HG02870 (cell line): ENCODE results near the gene LRRC7.
A peak's percentile ranks its signal among the peaks of the same experiment; 100 is the strongest.

Source experiments
- ATAC-seq: cut with Tn5 transposase; IDR thresholded peaks from one replicate; pipeline ENCODE4 v1.9.1; 2021; ENCODE audit warnings: mild to moderate bottlenecking, moderate library complexity; ENCODE audit not compliant: unreplicated experiment

Gene LRRC7

DNA sequence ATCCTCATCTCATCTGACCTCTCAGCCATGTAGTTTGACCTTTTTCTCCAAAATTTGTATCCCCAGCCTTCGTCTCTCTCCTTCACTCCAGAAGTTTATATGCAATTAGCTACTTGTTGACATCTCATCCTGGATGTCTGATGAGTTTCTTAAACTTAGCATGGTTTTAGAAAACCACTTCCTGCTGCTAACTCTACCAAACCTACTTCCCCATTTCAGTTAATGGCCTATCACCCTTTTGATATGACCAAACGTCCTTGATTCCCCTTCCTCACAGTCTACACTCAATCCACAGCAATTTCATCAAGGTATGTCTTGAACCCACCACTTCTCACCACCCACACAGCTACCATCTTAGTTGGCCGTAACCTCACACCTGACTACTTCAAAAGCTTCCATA is 515.8 kb downstream of the LRRC7 start:
- ATAC-seq = peak; percentile 61

DNA sequence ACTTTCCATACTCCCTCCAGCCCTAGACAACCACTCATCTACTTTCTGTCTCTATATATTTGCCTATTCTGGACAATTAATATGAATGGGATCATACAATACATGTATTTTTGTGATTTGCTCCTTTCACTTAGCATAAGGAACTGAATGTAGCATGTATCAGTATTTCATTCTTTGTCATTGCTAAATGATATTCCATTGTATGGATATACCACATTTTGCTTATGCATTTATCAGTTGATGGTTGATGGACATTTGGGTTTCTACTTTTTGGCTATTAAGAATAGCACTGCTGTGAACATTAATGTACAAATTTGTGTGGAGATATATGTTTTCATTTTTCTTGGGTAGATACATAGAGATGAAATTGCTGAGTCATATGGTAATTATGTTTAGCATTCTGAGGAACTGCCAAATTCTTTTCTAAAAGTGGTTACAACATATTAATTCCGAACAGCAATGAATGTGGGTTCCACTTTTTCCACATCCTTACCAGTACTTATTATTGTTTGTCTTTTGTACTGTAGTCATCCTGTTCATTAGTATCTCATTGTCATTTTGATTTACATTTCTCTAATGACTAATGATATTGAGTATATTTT is 516.7 kb downstream of the LRRC7 start:
- no peak for ATAC-seq

DNA sequence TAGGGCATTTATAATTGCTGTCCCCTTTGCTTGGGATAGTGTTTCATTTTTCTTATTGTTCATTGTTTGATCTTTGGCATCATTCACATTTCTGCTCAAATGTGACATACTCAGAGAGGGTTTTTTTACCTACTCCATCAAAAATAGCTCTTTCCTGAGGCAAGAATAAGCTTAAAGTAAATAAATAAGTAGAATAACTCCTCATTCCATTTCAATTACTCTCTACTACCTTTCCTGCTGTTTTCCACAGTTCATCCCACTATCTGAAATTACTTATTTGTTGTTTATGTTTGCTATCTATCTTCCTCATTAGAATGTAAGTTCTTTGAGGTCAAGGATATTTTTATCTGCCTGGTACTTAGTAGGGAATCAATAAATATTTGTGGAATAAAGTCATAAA is 517.8 kb downstream of the LRRC7 start:
- no peak for ATAC-seq

DNA sequence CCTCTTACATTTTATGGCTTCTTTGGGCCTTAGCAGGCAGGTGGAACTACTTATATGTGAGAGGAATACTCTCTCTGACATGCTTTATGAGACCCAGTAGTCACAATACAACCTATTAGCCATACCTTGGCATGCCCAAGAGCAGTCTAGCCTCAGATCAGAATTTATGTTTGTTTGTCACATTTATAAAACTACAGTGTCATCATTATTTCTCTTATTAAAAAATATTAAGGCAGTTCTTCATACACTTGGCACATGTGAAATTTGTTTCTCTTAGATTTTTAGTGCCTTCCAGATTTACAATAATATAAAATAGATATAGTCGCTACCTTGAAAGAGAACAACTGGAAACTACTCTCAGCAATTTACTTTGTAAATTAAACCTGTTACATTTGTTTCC is 519.2 kb downstream of the LRRC7 start:
- ATAC-seq = no peak

DNA sequence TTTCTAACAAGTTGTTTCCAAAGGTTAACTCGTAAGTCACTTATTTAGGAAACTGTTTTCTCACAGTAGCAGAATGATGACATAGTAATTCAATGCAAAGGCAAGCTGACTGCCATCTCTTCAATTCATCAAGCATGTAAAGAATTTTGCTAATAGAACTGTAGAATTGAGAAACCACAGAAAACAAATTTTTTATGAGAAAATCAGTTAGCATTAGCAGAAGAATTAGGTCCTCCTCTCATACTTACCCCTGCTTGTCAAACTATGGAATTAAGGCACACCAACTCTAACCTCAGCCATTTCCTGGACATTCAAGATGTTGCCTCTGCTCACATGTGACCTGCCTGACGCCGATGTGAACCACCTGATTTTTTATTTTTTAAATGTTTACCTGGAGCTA is 522.4 kb downstream of the LRRC7 start:
- ATAC-seq = no peak

DNA sequence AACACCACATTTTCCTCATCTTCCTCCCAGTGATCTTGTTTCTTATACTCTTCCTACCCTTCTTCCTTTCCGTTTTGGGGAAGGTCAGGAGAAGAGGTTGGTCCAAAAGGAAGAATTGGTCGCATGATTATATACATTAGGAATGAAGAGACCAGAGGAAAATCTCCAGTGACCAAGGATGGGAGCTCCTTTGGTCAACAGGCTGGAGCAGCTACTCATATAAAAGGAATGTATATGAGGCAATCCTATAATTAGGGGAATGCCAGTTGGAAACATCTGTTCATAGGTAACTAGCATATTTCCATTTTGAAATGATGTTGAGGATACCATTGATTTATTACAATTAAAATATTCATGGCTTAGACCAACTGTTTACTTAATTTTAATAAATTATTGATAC is 523.2 kb downstream of the LRRC7 start:
- no peak for ATAC-seq

DNA sequence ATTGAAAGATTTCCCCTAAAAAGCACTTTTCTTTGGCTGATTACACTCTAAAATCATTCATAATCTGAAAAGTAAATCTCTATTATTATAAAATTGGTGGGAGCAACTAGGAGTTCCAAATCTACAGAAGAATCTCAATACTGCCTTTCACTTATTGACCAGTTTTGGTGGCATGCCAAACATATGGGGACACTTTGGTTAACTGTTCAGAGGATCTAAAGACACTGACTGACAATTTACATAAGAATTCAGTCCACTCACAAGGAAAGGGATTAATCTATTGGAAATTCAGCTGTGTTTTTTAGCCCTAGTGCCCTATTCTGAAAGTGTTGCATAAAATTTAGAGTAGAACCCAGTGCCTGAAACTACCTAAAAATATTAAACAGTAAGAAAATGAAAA is 524.1 kb downstream of the LRRC7 start:
- ATAC-seq = no peak

DNA sequence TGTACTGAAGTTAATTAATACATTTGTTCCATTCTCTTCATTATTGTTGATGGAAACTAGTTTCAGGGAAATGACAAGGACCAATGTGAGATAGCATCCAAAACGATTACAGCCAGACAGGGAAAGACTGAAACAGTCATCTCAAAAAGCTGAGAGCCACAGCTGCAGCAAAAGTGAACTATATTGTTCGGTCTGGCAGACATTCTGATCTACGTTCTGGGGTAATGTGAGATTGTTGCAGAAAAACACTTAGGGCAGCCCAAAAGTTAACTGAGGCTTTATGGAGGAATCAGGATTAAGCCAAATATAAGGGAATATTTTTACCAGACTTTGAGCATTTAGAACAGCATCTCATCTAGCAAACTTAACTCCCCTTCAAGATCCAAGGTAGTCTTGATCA is 524.8 kb downstream of the LRRC7 start:
- no peak for ATAC-seq

DNA sequence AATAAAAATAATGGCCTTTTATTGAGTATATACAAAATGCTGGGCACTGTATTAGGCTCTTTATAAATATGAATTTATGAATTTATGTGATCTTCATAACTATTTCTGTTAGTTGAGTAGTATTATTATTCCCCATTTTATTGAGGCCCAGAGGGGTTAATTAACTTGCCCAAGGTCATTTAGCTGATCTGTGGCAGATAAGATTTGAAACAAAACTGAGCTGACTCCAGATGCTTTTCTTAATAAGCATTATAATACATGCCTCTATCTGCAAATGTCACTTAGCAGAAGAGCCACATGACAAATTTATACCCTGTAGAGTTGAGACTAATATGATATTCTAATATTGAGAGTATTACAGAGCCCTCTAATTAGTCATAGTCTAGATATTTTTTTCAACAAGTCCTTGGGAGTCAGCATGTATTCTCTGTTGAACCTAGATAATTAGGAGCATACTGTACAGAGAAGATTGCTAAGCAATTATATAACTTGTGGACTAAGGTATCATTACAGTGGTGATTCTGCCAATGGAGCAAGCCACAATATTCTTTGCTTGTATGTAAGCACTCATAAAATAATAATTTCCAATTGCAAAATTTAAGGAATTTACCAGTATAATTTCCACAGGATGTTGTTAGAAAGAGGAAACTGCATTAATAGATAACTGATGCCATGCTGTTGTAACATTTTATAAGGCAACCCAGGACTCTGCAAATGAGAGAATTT is 525.7 kb downstream of the LRRC7 start:
- no peak for ATAC-seq

DNA sequence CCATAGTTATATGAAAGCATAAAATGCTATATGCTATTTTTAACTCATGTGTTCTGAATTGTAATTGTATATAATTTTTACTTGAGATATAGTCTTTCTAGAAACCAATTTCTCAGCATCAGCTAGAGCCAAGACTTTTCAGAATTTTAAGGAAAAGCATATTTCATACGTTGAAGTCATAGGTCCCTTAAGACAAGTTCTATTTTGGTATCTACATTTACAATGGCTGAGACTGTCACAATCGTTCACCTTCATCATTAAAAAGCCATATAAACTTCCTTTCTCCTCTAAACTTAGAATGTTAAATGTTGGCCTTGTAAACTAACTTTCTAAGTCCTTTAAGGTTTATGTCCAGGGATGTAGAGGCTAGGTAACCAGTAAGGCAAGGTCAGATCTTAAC is 533.5 kb downstream of the LRRC7 start:
- no peak for ATAC-seq

DNA sequence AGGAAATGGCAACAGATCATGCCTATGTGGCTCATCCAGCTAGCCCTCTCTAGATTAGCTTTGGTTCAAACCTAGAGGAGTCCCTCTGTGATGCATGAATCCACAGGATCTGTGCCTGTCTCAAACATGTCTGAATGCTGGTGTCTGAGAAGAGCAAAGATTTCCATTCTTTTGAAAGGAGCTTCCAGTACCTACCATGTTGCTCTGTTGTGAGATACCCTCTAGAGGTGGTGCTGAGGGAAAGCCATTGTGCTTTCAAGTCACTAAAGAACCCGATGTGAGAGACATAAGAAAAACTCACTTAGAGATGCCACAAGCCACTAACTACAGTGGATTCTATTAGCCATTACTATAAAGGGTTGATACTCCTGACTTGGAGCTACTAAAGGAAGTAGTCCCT is 534.1 kb downstream of the LRRC7 start:
- ATAC-seq = no peak

DNA sequence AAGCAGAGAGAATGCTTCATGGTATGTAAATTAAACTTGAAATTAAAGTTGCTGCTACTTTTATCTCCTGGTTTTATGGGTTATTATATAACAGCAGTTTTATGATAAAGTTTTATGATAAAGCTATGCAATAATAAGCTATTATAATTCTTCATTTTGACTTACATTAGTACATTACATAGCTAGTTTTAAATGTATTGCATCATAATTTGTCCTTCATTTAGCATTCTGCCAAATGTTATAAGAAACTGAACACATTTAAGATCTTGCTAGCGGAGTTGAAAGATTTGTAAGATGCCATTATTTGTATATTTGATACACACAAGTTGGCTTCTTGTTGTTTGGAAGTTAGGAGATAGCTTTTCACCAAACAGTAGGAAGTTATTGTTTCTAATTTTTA is 536.0 kb downstream of the LRRC7 start:
- ATAC-seq = no peak

DNA sequence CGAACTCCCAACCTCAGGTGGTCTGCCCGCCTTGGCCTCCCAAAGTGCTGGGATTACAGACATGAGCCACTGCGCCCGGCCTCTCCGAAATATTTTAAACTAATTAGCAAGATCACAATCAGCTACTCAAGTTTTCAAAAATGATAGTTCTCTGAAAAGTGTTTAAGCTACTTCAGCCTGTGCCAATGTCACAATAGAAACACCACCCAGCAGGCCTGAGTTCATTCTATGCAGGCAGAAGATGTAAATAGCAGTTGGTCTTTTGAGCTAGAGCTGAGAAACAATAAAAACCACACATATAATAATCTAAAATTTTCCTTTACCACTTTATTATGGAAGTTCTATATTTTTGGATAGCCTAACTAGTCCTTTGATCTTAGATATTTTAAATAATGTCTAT is 541.5 kb downstream of the LRRC7 start:
- ATAC-seq = no peak

DNA sequence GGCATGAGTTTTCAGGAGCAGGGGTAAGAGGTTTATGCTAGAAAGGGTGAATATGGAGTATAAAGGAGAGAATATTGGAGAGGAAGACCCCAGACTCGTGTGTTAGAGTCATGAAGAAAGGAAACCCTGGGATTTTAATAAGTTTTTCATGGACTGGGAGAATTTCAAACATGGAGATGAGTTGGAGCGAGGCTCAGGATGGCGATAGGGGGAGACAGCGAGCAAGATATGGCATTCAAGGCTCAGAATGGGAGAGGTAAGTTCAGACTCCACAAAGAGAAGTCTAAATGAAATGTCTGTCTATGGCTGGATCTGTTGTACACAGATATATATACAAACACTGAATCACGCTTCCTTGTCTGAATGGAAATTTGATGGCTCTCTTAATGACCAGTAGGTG is 545.1 kb downstream of the LRRC7 start:
- no peak for ATAC-seq

DNA sequence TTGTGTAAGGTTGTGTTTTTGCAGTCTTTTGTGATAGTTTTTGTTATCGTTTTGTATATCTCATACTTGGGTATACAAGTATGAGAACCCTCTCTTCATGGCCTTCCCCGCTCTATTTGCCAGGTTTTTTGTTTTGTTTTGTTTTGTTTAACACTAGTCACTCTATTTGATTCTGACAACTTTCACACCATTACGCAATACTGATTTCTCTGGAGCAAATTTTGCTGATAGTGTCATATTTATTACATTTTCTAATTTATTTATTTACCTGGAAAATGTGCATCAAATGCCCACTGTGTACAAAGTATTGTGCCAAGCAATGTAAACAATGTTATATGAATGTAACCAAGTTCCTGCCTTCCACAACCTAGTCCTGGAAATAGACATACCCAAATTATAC is 547.6 kb downstream of the LRRC7 start:
- no peak for ATAC-seq

DNA sequence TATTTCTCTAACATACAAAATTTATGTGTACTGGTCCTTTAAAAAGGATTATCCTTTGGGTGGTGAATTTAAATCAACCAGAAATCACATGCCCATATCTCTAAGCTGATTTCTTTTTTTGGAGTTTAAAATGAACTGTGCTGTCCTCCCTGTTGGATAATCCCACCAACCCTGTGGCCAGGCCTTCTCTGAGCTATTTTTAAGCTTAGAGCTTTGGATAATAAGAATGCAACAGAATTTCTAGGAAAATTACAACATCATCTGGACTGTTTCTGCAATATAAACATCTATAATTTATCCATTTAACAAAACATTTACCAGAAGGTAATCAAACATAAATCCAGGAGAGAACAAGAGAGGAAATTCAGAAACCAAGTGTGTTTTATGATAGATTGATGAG is 549.3 kb downstream of the LRRC7 start:
- ATAC-seq = no peak

DNA sequence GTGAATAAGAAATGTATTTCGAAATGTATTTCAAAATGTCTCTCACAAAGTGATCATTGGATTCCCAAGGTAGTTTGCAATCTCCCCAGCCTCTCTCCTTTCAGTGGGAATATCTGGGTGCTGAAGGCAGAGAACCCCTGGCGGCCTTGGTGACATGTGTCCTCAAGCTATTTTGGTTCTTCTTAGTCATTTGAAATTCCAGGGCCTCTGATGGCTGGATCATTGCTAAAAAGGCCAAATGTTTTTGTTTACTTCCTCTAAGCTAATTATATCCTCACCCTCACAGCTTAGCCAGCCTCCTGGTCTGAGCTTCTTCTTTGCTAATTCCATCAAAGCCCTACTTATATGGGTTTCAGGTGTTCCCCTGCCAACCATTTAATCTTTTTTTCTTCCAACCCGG is 566.4 kb downstream of the LRRC7 start:
- ATAC-seq = no peak

DNA sequence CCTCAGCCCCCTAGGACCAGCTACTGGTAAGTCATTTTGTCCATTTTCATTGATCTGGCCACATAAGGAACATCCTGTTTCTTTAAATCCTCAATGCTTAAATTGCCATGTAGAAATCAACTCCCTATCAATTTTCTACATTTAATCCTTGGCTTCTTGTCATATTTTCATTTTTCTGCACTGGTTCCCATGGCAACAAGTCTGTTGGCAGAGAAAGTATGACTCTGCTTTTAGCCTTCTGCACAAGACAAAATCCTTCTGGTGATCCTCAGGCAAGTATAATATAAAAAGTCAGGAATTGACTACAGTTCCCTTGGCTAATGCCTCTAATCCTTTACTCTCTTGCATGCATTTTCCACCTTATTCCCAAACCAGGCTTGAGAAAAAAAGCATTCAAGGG is 572.6 kb downstream of the LRRC7 start:
- ATAC-seq = no peak

DNA sequence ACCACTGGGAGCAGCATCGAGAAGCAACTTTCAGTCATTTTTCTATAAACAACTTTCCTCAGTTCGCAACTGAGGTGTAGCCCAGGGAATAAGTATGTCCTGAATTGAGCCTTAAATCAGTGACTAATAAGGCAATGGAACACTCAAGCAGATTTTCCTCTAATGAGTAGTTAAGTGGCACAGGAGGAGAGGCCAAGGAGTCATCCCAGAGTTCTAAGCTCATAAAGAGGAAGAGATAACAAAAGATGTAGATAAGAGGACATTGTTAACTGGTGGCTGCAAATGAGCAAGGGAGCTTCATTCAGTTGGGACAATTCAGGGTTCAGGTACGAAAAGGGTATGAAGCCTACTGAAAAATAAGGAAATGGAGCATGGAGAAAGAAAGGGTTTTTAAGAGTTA is 573.2 kb downstream of the LRRC7 start:
- ATAC-seq = no peak

DNA sequence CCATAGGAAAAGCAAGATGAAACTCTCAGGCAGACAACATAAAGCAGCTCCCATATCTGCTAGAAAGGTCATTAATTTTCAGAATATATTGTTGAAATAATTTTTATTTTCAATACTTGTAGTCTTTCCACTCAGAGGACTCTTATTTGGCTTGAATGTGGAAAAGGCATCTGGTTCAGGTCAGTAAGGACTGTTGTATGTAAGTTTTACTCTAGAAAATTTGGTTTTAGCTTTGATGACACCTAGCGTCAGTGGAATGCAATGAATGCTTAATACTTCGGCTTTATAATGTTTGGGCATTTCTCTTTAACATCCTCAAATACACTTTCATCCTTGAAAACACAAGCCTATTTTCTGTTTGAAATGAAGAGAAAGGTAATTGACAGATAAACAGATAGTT is 574.4 kb downstream of the LRRC7 start:
- ATAC-seq = no peak

DNA sequence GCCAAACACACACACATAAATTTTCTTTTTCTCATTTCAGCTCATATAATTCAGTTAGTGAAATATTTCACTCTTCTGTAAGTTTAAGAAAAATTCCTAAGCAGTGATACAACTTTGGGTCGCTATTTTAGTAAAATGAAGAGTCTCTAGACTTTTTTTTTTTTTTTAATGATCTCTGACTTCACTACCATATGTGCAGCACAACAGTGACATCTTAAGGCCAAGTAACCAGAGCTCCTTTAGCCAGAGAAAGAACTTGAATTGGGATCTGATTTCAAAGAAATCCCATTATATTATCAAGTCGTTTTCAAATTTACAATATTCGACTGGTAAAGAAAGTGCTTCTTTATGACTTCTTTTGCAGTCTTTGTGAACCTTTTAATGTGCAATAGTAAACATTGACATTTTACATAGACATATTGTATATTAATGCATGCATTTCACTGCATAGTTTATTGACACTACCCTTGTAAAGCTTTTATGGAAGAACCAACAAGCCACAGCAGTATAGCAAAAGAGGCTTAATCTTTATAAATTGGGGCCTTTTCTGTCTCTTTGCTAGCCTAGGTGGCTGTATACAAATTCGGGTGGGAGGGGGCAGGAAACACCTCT is 575.4 kb downstream of the LRRC7 start:
- ATAC-seq = no peak

DNA sequence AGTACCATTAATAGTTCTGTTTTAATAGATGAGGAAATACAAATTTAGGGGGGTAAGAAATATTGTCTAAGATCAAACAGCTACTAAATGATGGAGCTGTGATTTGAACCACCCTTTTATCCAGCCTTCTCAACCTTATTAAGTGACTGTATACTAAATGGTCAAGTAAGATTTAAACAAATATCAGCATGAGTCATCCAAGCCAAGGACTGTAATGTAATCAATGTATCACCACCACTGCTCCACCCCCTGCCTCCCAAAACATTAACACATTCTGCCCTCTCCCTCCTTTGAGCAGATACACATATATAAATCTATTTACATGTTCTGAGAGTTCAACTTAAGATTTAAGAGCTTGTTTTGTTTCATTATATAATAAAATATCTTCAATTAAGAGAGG is 578.8 kb downstream of the LRRC7 start:
- no peak for ATAC-seq

DNA sequence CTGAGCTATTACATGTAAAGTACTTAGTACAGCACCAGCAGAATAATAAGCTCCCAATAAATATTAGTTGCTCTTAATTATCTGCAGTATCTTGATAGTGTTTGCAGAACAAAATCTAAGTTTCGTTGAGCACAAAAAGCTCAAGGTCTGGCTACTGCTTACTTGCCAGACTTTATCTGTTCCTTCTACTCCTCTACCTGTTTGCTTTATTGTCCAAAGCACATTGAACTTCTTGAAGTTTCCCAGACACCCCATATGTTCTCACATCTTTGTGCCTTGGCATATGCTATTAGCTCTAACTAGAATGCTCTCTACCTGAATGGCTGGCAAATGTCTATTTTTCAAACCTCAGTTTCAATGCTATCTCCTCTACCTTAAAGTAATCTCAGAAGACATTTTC is 582.7 kb downstream of the LRRC7 start:
- no peak for ATAC-seq
